Neural progenitor cell (in vitro differentiated cells): ENCODE data around the gene NKPD1. TPM values are rescaled to one million over a fixed set of nuclear protein-coding genes. Genes with fewer than 3 reads are reported as not detected.
A peak's percentile ranks its signal among the peaks of the same experiment; 100 is the strongest.
"Not testable (repeated sequence)": the region's sequence is repeated elsewhere in the genome, so short reads cannot be mapped to it uniquely, and the experiment has no call there.

Source experiments
- DNase-seq: peaks from one replicate; pipeline ENCODE4 v3.0.0-alpha.2; 2016; ENCODE audit warnings: low spot score
- H2AFZ ChIP-seq: fragments of 200-600 bp; sonication (generic); replicated peaks from 2 replicates; pipeline ENCODE4 v1.6.1; 2016; ENCODE audit warnings: antibody characterized with exemption
- H3F3A ChIP-seq: fragments of 200-600 bp; sonication (generic); 2 replicates; pipeline ENCODE4 v1.6.1; 2016; ENCODE audit warnings: antibody characterized with exemption, low read depth
- H3K27ac ChIP-seq: fragments of 200-600 bp; sonication (generic); 2 replicates; pipeline ENCODE4 v1.5.1; 2016; ENCODE audit warnings: mild to moderate bottlenecking
- H3K27me3 ChIP-seq: fragments of 200-600 bp; sonication (generic); 2 replicates; pipeline ENCODE4 v1.6.1; 2016; ENCODE audit warnings: mild to moderate bottlenecking, moderate library complexity
- H3K36me3 ChIP-seq: fragments of 200-600 bp; sonication (generic); 2 replicates; pipeline ENCODE4 v1.5.1; 2016
- H3K4me1 ChIP-seq: fragments of 200-600 bp; sonication (generic); 2 replicates; pipeline ENCODE4 v1.6.1; 2016; ENCODE audit warnings: mixed run types
- H3K4me2 ChIP-seq: fragments of 200-600 bp; sonication (generic); 2 replicates; pipeline ENCODE4 v1.6.1; 2016
- H3K4me3 ChIP-seq: fragments of 200-600 bp; sonication (generic); 2 replicates; pipeline ENCODE4 v1.5.1; 2016
- H3K79me2 ChIP-seq: fragments of 200-600 bp; sonication (generic); 2 replicates; pipeline ENCODE4 v1.6.1; 2016; ENCODE audit warnings: low read depth
- H3K9ac ChIP-seq: fragments of 200-600 bp; sonication (generic); 2 replicates; pipeline ENCODE4 v1.6.1; 2016
- H3K9me3 ChIP-seq: fragments of 200-600 bp; sonication (generic); 2 replicates; pipeline ENCODE4 v1.5.1; 2016; ENCODE audit warnings: low read depth
- H4K20me1 ChIP-seq: fragments of 200-600 bp; sonication (generic); 2 replicates; pipeline ENCODE4 v1.6.1; 2016; ENCODE audit warnings: low read depth
- H3K27ac Mint-ChIP-seq: 3 replicates; pipeline ENCODE4 v1.8.0; 2021; ENCODE audit warnings: mixed read lengths
- H3K27me3 Mint-ChIP-seq: 2 replicates; pipeline ENCODE4 v1.8.0; 2022; ENCODE audit warnings: low read depth, mild to moderate bottlenecking, inconsistent platforms, moderate library complexity, mixed read lengths; ENCODE audit not compliant: insufficient read depth
- H3K36me3 Mint-ChIP-seq: 3 replicates; pipeline ENCODE4 v1.8.0; 2021; ENCODE audit warnings: mixed read lengths
- H3K4me1 Mint-ChIP-seq: 3 replicates; pipeline ENCODE4 v1.8.0; 2021; ENCODE audit warnings: mixed read lengths
- H3K4me3 Mint-ChIP-seq: 3 replicates; pipeline ENCODE4 v1.8.0; 2021; ENCODE audit warnings: mild to moderate bottlenecking, moderate library complexity, mixed read lengths
- H3K9me3 Mint-ChIP-seq: 3 replicates; pipeline ENCODE4 v1.8.0; 2020; ENCODE audit warnings: mixed read lengths
- CTCF ChIP-seq: fragments of 200-600 bp; sonication (generic); IDR thresholded peaks from 2 replicates; pipeline ENCODE4 v1.5.1; 2017; ENCODE audit warnings: antibody characterized with exemption, mild to moderate bottlenecking
- EZH2 ChIP-seq: fragments of 200-600 bp; sonication (generic); IDR thresholded peaks from 2 replicates; pipeline ENCODE4 v1.6.1; 2017; ENCODE audit warnings: antibody characterized with exemption, mild to moderate bottlenecking, moderate library complexity
- EZH2phosphoT487 ChIP-seq: fragments of 200-600 bp; sonication (generic); IDR thresholded peaks from 2 replicates; pipeline ENCODE4 v1.6.1; 2017; ENCODE audit warnings: antibody characterized with exemption
- total RNA-seq: library from RNA; depleted of rRNA; stranded (reverse); fragments of >200 nt; gene quantifications from 2 replicates; pipeline ENCODE4 v1.2.3, GENCODE V29; 2015; ENCODE audit warnings: low replicate concordance

The NKPD1 gene
- total RNA-seq, 1 donor from 2014 or later, result 0.02 TPM

- H3K4me3 Mint-ChIP-seq, result no peak overlapping the region
- no peak overlapping the region for H3K4me2 ChIP-seq
- H3K27ac Mint-ChIP-seq, result no peak overlapping the region
- H3K27ac ChIP-seq, result no peak overlapping the region
- peaks cover 4% of the 10 kb centered on the region for H3F3A ChIP-seq
- no peak overlapping the region for H2AFZ ChIP-seq
- peaks cover 5% of the 10 kb centered on the region for H3K27me3 Mint-ChIP-seq
- no peaks in the 10 kb centered on the region for H3K27me3 ChIP-seq
- DNase-seq, result no peak
- H3K4me3 ChIP-seq, result no peak overlapping the region
- TF ChIP-seq EZH2 (no peak), EZH2phosphoT487 (no peak), CTCF (no peak)
- peaks cover 97% of the 10 kb centered on the region for H4K20me1 ChIP-seq
- H3K9ac ChIP-seq, result no peak overlapping the region
- no peaks in the 10 kb centered on the region for H3K36me3 Mint-ChIP-seq
- peaks cover 28% of the 10 kb centered on the region for H3K4me1 Mint-ChIP-seq
- H3K36me3 ChIP-seq, result no peaks in the 10 kb centered on the region
- peaks cover 11% of the 10 kb centered on the region for H3K4me1 ChIP-seq
- H3K9me3 Mint-ChIP-seq, result no peaks in the 10 kb centered on the region
- peaks cover 84% of the 10 kb centered on the region for H3K79me2 ChIP-seq
- no peaks in the 10 kb centered on the region for H3K9me3 ChIP-seq
These were observed 41.2 kb downstream of the NKPD1 start for GRCh38 chr19:45119582-45119981.

GRCh38 chr19:45118591-45119355 lies 42.0 kb downstream of the NKPD1 start:
- not testable (repeated sequence) for H3K9me3 Mint-ChIP-seq, H3K9me3 ChIP-seq, DNase-seq, H3K4me2 ChIP-seq, H3K9ac ChIP-seq, H3K4me3 Mint-ChIP-seq, H3K27me3 ChIP-seq, H3F3A ChIP-seq, H3K27ac ChIP-seq, H3K36me3 ChIP-seq, H2AFZ ChIP-seq, H3K36me3 Mint-ChIP-seq, H3K27me3 Mint-ChIP-seq, H3K4me3 ChIP-seq, H3K27ac Mint-ChIP-seq
- H4K20me1 ChIP-seq, result peaks cover 97% of the 10 kb centered on the region
- peaks cover 23% of the 10 kb centered on the region for H3K4me1 Mint-ChIP-seq
- peaks cover 88% of the 10 kb centered on the region for H3K79me2 ChIP-seq
- peaks cover 11% of the 10 kb centered on the region for H3K4me1 ChIP-seq

- H3K4me2 ChIP-seq, result no peak overlapping the region
- H3K4me1 Mint-ChIP-seq, result peaks cover 22% of the 10 kb centered on the region
- no peak overlapping the region for H3K4me3 Mint-ChIP-seq
- no peaks in the 10 kb centered on the region for H3K9me3 Mint-ChIP-seq
- H3K36me3 ChIP-seq, result no peaks in the 10 kb centered on the region
- no peak overlapping the region for H3K27ac ChIP-seq
- peaks cover 4% of the 10 kb centered on the region for H3F3A ChIP-seq
- no peaks in the 10 kb centered on the region for H3K9me3 ChIP-seq
- H3K27me3 Mint-ChIP-seq, result peaks cover 5% of the 10 kb centered on the region
- H3K79me2 ChIP-seq, result peaks cover 93% of the 10 kb centered on the region
- H3K9ac ChIP-seq, result no peak overlapping the region
- H2AFZ ChIP-seq, result no peak overlapping the region
- no peaks in the 10 kb centered on the region for H3K27me3 ChIP-seq
- H3K27ac Mint-ChIP-seq, result no peak overlapping the region
- H4K20me1 ChIP-seq, result peaks cover 97% of the 10 kb centered on the region
- no peaks in the 10 kb centered on the region for H3K36me3 Mint-ChIP-seq
- TF ChIP-seq EZH2, result no peak
- no peak for TF ChIP-seq CTCF
- TF ChIP-seq EZH2phosphoT487, result no peak
- no peak overlapping the region for H3K4me3 ChIP-seq
- DNase-seq, result no peak
- peaks cover 11% of the 10 kb centered on the region for H3K4me1 ChIP-seq
These were observed 42.7 kb downstream of the NKPD1 start for GRCh38 chr19:45118106-45118505.

GRCh38 chr19:45117671-45118070 lies 43.1 kb downstream of the NKPD1 start:
- no peaks in the 10 kb centered on the region for H3K27me3 ChIP-seq
- no peak overlapping the region for H2AFZ ChIP-seq

More at GRCh38 chr19:45117671-45118070, 43.1 kb downstream of the NKPD1 start:
- no peak overlapping the region for H3K27ac ChIP-seq
- H3K9ac ChIP-seq, result no peak overlapping the region
- H3K36me3 Mint-ChIP-seq, result no peaks in the 10 kb centered on the region
- no peak for TF ChIP-seq EZH2
- TF ChIP-seq CTCF, result no peak
- no peak for TF ChIP-seq EZH2phosphoT487
- H3K36me3 ChIP-seq, result no peaks in the 10 kb centered on the region
- H3K4me2 ChIP-seq, result peak overlapping the region; percentile 52
- peaks cover 5% of the 10 kb centered on the region for H3K27me3 Mint-ChIP-seq
- H3K9me3 Mint-ChIP-seq, result no peaks in the 10 kb centered on the region
- peaks cover 11% of the 10 kb centered on the region for H3K4me1 ChIP-seq
- peaks cover 96% of the 10 kb centered on the region for H3K79me2 ChIP-seq
- peaks cover 4% of the 10 kb centered on the region for H3F3A ChIP-seq
- peaks cover 97% of the 10 kb centered on the region for H4K20me1 ChIP-seq
- H3K27ac Mint-ChIP-seq, result no peak overlapping the region
- DNase-seq, result no peak
- peaks cover 22% of the 10 kb centered on the region for H3K4me1 Mint-ChIP-seq
- no peak overlapping the region for H3K4me3 Mint-ChIP-seq
- no peak overlapping the region for H3K4me3 ChIP-seq
- no peaks in the 10 kb centered on the region for H3K9me3 ChIP-seq
